GM19438 (cell line): ENCODE results near the gene RELT.
A peak's percentile ranks its signal among the peaks of the same experiment; 100 is the strongest.

Experiments
- ATAC-seq: cut with Tn5 transposase; IDR thresholded peaks from one replicate; pipeline ENCODE4 v1.9.1; 2021; ENCODE audit warnings: low read depth; ENCODE audit not compliant: unreplicated experiment

RELT gene

GRCh38 chr11:73372375-73372993, 3.7 kb upstream of the RELT start:
- no peak for ATAC-seq

- no peak for ATAC-seq
Measured at GRCh38 chr11:73374151-73374550, 2.0 kb upstream of the RELT start.

GRCh38 chr11:73375830-73376159, 404 bp upstream of the RELT start:
- ATAC-seq = no peak

GRCh38 chr11:73376803-73377629, 817 bp downstream of the RELT start:
- peak; percentile 18 for ATAC-seq

GRCh38 chr11:73379189-73379880, 3.1 kb downstream of the RELT start:
- no peak for ATAC-seq

- ATAC-seq = no peak
Measured at GRCh38 chr11:73380331-73380730, 4.1 kb downstream of the RELT start.

- no peak for ATAC-seq
Measured at GRCh38 chr11:73380897-73381410, 4.8 kb downstream of the RELT start.

GRCh38 chr11:73381589-73381988, 5.4 kb downstream of the RELT start:
- ATAC-seq = no peak

- ATAC-seq = no peak
Measured at GRCh38 chr11:73382183-73382582, 6.0 kb downstream of the RELT start.

- no peak for ATAC-seq
Measured at GRCh38 chr11:73382747-73383146, 6.5 kb downstream of the RELT start.

- ATAC-seq = no peak
Measured at GRCh38 chr11:73383249-73384124, 7.3 kb downstream of the RELT start.

GRCh38 chr11:73384125-73384441, 7.9 kb downstream of the RELT start:
- ATAC-seq = no peak

- no peak for ATAC-seq
Measured at GRCh38 chr11:73384531-73384871, 8.3 kb downstream of the RELT start.

GRCh38 chr11:73384872-73385689, 8.9 kb downstream of the RELT start:
- peak; percentile 45 for ATAC-seq

GRCh38 chr11:73386016-73386415, 9.8 kb downstream of the RELT start:
- no peak for ATAC-seq

GRCh38 chr11:73386546-73386945, 10.3 kb downstream of the RELT start:
- no peak for ATAC-seq

- no peak for ATAC-seq
Measured at GRCh38 chr11:73387594-73388264, 11.5 kb downstream of the RELT start.

GRCh38 chr11:73388265-73389133, 12.3 kb downstream of the RELT start:
- no peak for ATAC-seq

GRCh38 chr11:73389134-73389525, 12.9 kb downstream of the RELT start:
- ATAC-seq = no peak
